DMS 273 (cell line): ENCODE data around the gene NKX2-2.
A peak's percentile ranks its signal among the peaks of the same experiment; 100 is the strongest.

ENCODE experiments used
- DNase-seq: peaks from one replicate; lab custom pipeline; 2025; ENCODE audit not compliant: unreplicated experiment; lab: John Stamatoyannopoulos, UW

The NKX2-2 gene

DNA sequence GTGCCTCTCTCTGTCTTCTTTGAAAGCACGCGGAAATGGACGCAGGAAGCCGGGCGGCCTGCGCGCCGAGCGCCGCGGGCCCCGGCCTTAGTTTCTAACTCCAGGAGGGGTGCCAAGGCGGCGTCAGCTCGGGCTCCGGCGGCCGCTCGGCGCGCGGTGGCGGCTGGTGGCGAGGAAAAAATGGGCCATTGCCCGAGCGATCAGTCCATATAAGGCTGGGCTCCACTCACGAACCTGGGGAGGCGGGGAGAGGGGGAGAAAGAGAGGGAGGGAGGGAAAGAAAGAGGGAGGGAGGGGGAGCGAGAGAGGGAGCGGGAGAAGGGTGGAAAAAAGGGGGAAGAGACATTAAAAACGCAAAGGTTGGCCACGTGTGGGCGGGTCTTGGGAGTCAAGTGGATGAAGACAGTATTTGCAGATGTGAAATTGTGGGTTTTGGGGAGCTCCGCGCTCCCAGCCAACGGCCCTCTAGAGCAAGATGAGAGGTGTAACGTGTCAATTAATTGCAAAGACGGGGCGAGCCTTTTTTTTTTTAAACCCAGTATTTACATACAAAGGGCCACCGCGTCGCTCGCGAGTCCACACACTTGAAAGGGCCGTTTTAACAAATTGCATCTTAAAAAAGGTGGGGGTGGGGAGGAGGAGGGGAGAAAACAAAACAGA lies at the start of gene NKX2-2:
Gene NKX2-2, minus strand, starts transcription at position 184 of the 660 bp plus-strand sequence. CDS start 395 bp downstream, outside the sequence.
- DNase-seq, result peak; percentile 85

DNA sequence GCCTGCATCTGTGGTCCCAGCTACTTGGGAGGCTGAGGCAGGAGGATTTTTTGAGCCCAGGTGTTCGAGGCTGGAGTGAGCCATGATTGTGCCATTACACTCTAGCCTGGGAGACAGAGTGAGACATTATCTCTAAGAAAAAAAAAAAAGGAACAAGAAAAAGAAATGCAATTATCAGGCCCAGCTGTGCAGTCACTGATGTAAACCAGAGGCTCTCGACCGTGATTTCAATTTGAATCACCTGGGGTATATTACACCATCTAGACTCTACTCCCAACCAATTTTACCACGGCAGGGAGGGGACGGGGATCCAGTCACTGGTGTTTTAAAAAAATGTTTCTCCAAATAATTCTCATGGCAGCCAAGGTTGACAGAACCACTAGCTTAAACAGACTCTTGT lies 48.8 kb upstream of the NKX2-2 start:
- no peak for DNase-seq

DNA sequence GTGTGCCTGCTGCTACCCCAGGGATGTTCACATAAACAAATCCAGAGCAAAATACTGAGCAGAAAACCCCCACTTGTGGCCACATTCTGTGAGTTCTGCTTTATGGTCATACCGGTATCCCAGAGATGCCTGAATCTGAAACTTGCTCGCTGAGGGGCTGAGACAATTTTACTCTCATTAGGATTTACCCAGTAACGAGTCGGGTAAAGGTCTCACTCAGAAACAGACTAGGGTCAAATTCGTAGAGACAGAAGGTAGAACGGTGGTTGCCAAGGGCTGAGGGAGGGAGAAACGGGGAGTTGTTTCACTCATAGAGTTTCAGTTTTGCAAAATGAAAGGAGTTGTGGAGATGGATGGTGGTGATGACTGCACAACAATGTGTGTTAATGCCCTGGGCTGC lies 45.4 kb upstream of the NKX2-2 start:
- no peak for DNase-seq

DNA sequence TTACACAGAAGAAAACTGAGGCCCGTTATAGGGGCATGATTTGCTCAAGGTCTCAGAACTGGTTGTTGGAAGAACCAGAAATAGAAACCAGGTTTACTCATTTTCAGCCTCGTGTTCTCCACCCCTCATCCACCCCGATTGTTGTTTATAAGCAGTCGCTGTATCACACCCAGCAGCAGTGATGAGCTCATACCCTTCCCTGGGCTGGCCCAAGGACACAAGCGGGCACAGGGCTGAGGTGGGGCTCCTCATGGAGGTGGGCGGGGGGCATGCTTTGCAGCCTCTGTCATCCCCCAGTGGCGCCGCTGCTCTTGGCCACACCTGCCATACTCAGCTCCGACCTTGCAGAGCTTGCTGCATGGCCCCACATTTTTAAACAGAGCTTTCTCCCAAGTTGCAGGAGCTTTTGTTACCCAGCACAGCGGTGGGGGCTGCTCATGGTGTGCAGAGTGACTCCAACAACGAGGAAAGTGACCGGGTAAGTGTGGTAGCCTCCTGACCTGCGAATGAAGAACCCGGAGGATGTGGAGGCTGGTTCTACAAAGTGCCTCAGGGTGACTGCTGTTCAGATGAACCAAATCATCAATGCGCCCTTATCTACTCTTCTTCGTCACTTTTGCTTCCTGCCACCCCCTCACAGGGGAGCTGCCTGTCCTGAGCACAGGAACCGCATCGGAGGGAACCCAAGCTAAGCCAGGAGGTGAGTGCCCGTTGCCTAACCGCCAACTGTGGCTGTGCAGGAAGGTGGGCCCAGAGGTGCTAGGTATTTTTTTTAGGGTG lies 43.6 kb upstream of the NKX2-2 start:
- no peak for DNase-seq

DNA sequence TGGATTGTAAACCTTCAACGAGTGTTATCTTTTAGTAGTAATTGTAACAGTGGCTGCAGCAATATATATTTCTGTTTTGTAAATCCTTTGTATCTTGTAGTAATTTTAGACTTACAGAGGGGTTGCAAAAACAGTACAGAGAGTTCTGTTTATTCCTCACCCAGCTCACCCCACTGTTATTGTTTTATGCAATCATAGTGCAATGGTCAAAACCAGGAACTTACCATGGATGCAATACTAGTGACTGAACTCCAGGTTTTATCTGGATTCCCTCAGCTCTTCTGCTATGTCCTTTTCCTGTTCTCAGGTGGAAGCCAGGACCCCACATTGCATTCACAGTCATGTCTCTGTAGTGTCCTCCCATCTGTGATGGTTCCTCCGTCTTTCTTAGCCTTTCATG lies 42.5 kb upstream of the NKX2-2 start:
- DNase-seq, result no peak

DNA sequence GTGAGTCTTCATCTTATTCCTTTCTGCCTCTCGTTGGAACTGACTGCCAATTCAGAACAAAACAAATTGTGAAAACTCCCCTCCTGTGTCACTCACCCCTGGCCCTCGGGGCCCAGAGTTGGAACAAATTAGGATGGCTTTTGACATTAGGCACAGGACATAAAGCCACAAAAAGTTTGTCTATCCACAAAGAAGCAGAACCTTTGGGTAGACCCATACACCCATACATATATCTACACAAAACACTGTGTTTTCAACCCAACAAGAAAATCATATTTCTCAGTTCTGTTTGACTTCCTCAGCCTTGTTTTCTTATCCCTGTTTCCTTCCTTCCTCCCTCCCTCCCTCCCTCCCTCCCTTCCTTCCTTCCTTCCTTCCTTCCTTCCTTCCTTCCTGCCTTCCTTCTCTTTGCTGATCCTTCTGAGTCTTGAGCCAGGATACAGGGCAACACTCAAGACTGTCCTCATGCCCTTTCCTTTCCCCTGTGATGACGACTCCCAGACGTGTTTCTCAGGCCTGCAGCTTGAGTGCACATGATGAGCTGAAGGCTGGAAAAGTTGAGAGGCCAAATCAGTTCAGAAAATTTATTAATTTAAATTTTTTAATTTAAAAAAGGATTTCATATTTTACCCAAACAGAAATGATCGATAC lies 41.7 kb upstream of the NKX2-2 start:
- no peak for DNase-seq

DNA sequence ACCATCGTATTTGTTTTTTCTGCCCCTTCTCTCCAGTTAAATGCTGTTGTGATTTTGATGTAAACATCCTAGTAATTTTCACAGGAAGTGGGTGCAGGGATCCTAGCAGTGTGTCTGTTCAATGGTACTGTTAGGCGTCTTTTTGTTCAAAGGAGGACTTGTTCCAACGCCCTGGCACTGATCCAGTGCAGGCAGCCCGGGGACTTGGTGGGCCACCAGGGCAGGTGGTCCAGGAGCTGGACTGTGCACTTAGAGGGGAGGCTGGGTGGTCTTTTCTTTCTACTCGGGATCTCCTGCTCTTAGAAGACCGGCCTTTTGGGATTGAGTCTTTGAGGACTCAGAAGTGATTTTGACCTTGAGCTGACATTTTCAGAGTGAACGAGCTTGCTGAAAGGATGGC lies 41.1 kb upstream of the NKX2-2 start:
- no peak for DNase-seq

DNA sequence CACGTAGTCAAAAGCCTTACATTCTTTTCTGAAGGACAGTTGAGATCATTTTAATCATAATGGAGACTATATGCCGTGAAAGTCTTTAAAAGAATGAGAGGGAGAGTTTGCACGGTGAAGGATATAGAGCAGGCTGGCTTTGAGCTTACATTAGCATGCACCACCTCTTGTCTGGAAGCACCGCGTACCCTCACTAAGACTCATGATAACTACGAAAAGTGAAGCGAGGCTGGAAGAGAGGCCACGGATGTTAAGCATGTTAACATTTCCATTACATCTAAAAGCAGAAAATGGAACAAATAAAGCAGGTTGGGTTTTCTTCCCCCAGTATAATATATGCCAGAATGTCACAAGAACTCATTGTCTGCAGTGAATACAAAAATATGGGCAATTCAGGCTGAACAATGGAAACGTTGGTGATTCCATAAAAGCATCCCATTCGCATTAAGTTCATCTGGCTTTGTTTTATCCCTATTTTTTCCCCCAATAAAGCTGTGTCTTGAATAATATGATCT lies 40.6 kb upstream of the NKX2-2 start:
- DNase-seq, result no peak

DNA sequence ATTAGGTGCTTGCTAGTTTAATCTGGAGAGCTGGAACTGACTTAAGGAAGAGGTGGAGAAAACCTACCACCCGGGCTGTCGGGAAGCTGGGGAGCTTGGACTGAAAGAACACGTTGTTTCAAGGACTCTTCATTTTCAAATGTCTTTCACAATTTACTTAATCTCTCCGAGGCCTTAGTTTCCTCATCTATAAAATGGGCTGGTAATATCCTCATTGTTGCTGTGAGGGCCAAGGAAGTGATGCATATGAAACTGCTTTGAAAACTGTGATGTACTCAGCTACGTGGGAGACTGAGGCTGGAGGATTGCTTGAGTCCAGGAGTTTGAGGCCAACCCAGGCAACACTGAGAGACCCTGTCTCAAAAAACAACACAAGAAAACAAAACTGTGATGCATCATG lies 36.7 kb upstream of the NKX2-2 start:
- no peak for DNase-seq

DNA sequence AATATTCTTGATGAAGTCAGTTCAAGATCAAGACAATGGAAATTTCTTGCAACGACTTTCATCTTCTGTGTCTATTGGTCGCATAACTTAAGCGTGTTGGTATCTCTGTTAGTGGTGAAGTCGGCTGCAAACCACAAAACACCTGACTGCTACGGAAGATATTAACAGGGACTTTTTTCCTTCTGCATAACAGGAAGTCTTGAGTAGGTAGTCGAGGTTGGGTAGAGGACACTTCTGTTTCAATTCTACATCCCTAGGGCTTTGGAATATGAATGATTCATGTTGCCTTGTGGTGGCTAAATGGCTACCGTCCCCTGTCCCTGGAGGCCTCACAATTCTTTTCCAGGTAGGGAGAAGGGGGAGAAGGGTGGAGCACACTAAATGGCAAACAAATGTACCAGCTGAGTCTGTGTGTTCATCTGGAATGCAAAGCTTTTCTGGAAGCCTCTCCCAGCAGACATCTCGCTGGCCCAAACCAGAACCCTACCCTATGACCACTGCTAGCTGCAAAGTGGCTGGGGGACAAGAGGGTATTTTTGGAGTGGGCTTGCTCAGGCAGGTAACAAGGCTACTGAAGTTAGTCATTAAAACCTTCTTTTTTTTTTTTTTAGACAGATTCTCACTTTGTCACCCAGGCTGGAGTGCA lies 34.6 kb upstream of the NKX2-2 start:
- no peak for DNase-seq

DNA sequence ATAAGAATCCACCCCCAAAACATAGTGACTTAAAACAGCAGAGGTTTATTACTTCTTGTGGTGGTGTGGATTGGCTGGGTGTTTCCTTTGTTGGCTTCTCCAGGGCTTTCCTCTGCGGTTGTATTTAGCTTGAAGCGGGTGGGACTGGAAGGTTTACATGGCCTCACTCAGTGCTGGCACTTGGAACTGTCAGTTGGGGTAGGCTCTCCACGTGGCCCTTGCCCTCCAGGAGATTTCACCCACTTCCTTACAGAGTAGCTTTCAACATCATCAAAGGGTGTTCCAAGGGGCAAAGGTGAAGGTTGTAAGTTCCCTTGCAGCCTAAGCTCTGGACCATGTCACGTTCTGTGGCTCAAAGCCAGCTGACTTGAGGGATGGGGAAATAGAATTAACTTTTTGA lies 32.5 kb upstream of the NKX2-2 start:
- DNase-seq, result no peak

DNA sequence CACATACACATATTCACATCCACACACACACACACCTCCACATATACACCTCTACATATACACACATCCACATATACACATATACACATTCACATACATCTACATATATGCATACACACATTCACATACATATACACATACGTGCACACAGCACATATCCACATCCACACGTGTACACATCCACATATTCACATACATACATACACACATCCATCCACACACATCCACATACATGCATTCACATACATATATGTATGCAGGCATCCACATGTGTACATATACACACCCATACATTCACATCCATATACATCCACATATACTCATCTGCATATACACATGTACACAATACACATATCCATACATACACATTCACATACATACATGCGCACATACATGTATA lies 25.6 kb upstream of the NKX2-2 start:
- DNase-seq, result no peak

DNA sequence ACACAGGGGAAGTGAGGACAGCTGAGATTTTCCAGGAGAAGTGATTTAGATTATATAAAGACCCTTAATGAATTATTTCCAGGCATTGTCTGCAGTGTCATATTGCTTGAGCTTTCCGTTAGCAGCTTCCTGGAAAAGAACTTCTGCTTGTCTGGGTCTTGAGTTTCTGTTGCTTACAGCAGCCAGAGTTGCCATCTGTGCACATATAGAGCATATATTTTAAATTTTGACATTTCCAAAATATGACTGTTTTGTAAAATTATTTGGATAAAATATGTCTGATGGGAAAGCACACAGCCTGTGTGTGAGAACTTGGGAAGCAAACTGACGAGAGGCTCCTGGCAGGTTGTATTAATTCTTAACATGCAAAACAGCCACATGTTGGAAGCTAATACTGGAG lies 21.0 kb upstream of the NKX2-2 start:
- no peak for DNase-seq

DNA sequence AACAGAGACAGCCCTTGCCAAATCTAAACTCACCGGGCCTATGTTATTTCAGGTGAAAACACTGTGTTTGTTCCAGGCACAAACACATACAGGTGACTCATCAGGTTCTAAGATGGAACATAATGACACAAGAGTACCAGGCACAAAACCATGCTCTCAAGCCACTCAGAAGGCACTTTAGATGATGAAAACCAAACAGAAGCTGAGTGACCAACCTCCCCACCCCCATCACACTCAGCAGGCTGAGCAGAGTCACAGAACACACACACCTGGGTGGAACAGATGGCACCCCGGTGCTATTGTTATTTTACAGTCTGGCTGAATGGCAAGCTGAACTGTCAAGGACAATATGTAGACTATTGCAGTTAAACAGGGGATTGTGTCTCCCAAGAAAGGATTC lies 20.6 kb upstream of the NKX2-2 start:
- DNase-seq, result peak; percentile 33

DNA sequence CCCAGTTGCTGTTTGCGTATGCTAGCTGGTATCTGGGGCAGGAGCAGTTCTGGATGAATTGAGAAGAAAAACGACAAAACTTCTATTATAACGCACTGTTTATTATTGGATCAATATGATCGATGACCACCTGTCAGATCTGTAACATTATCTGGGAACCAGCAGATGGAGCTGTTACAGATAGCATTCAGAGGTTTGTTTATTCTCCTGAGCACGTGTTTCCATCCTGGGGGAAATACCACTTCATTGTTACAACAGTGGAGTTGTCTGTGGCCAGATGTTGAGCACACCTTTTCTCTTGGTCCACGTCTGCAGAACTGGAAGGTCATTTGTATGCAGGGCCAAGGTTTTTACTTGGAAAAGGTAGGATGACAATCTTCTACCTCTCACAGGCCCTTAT lies 16.0 kb upstream of the NKX2-2 start:
- peak; percentile 40 for DNase-seq

DNA sequence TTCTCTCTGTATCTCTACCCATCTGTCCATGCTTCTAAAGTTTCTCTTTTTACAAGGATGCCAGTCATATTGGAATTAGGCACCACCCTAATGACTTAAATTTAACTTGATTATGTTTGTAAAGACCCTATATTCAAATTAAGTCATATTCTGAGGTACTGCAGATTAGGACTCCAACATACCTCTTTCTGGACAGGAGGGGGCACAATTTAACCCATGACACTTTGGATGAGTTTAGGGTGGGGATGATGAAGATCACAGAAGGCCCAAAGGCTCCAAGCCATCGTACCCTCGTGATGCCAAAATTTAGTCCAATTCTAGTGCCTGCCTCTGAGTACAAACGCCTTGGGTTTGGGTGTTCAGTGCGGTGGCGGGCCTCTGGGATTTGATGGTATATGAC lies 15.0 kb upstream of the NKX2-2 start:
- DNase-seq, result no peak

DNA sequence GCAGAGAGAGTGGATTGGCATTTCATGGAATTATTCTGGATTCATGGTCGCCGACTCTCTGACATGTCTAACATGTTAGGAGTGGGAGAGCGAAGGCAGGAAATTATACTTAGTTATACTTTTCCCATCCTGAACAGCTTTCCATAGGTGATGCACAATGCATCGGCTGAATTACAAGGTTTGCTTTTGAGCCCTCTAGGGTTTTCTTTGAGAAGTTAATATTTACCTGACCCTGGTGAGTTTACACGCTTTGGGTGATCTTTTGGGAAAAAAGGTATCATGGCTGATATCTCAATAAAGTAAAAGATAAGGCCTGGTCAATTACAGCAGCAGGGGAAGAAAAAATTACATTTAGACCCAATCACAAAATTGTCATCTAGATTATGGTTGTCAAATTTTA lies 14.0 kb upstream of the NKX2-2 start:
- no peak for DNase-seq

DNA sequence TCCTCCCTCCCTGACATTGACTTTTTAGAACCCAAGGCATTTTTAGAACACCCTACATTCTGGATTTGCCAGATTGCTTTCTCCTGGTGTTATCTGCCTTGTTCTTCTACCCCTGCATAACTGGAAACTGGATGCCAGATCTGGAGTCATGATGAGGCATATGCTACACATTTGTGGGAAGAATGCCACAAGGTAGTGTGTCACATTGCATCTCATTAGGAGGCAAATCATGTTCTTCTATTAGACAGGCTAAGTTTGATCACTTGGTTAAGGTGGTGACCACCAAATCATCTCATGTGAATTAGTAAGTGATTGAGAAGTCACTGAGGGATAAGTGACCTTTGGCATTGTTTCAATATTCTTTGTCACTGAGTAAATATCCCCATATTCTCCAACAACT lies 12.9 kb upstream of the NKX2-2 start:
- peak; percentile 36 for DNase-seq

DNA sequence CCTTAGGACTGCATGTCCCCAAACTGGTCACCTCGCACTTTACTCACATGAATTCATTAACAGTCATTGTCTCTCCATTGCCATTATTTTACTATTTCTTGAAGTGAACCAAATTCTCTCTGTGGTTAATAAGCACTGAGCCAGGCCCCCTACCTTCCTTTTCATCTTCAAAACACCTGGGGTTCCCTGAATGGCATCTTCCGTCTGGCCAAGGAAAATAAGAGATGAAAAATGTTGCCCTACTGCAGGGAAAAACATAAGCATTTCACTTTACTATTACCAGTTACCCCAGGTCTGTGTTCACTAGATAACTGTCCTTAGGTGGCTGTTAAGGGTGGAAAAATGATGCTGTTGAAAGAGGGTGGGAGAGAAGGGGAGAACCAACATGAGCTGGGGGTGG lies 10.0 kb upstream of the NKX2-2 start:
- DNase-seq, result no peak

DNA sequence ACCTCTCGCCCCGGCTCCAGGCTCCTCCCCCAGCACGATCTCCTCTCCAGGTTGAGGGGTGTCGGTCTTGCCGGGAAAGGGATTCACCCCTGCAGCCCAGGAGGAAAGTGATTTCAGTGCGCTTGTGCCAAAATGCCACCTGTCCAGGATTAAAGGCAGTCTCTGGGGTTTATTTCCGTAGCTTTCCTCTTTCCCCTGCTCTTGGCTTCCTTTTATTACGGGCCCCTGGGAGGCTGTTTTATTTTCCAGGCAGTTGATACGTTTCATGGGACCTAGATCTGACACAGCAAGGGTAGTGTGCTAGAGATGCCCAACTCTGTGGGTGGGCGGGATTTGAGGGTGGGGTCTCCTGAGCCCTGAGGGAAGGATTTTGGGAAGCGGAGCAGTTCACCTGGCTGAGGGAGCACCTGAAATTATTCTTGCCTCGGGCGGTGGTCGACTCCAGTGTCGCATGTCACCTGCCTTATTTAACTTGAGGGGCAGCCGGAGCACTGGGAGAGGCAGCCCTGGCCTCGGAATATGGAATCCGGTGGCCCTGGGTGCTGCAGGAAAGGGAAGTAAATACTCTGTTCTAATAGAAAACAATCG lies 9.5 kb upstream of the NKX2-2 start:
- peak; percentile 59 for DNase-seq
